ENCODE measurements around the gene EIF2B2. TPM values are rescaled to one million over a fixed set of nuclear protein-coding genes. Genes with fewer than 3 reads are reported as not detected.

EIF2B2 gene
- total RNA-seq, 2 experiments from 2014 or later, result 61.9 to 62.6 TPM

- CTCF ChIA-PET, result interaction anchor here (1.4 kb wide), 1 partner anchor 112 kb away, joined by 3 read pairs; no protein-coding TSS in a partner anchor
- H3K27ac Mint-ChIP-seq, result no peak overlapping the region
- intact Hi-C loops (cut with micrococcal nuclease), result no loop called here
- no peak overlapping the region for H3K4me3 Mint-ChIP-seq
- POLR2A ChIA-PET, result no interaction called here
- no peaks in the 10 kb centered on the region for H3K27me3 Mint-ChIP-seq
- no peak for DNase-seq
- no peaks in the 10 kb centered on the region for H3K4me1 Mint-ChIP-seq (ENCODE audit: low read depth)
- H3K9me3 Mint-ChIP-seq, result no peaks in the 10 kb centered on the region
- H3K36me3 Mint-ChIP-seq, result no peaks in the 10 kb centered on the region
Observed at GRCh38 chr14:74976264-74977113, 26.2 kb upstream of the EIF2B2 start.

GRCh38 chr14:74977164-74977900 lies 25.4 kb upstream of the EIF2B2 start:
- Mint-ChIP-seq H3K4me3 (no peak overlapping the region), H3K9me3 (no peaks in the 10 kb centered on the region), H3K36me3 (no peaks in the 10 kb centered on the region), H3K4me1 (ENCODE audit: low read depth) (no peaks in the 10 kb centered on the region), H3K27me3 (no peaks in the 10 kb centered on the region), H3K27ac (no peak overlapping the region)
- no peak for DNase-seq
- POLR2A ChIA-PET, result no interaction called here
- CTCF ChIA-PET, result no interaction called here
- intact Hi-C loops (cut with micrococcal nuclease), result no loop called here

- H3K27ac Mint-ChIP-seq, result no peak overlapping the region
- intact Hi-C loops (cut with micrococcal nuclease), result no loop called here
- CTCF ChIA-PET, result no interaction called here
- POLR2A ChIA-PET, result no interaction called here
- no peaks in the 10 kb centered on the region for H3K27me3 Mint-ChIP-seq
- H3K4me3 Mint-ChIP-seq, result no peak overlapping the region
- H3K9me3 Mint-ChIP-seq, result no peaks in the 10 kb centered on the region
- DNase-seq, result no peak
- H3K36me3 Mint-ChIP-seq, result no peaks in the 10 kb centered on the region
- no peaks in the 10 kb centered on the region for H3K4me1 Mint-ChIP-seq (ENCODE audit: low read depth)
Observed at GRCh38 chr14:74977901-74978385, 24.8 kb upstream of the EIF2B2 start.

GRCh38 chr14:74978416-74978947 lies 24.2 kb upstream of the EIF2B2 start:
- intact Hi-C loops (cut with micrococcal nuclease), result no loop called here
- CTCF ChIA-PET, result no interaction called here

GRCh38 chr14:74979029-74979428 lies 23.7 kb upstream of the EIF2B2 start:
- ChIA-PET CTCF (no interaction called here), POLR2A (no interaction called here)
- H3K36me3 Mint-ChIP-seq, result no peaks in the 10 kb centered on the region
- H3K27ac Mint-ChIP-seq, result no peak overlapping the region
- H3K9me3 Mint-ChIP-seq, result no peaks in the 10 kb centered on the region
- H3K4me1 Mint-ChIP-seq (ENCODE audit: low read depth), result no peaks in the 10 kb centered on the region
- H3K4me3 Mint-ChIP-seq, result no peak overlapping the region
- H3K27me3 Mint-ChIP-seq, result no peaks in the 10 kb centered on the region
- no peak for DNase-seq
- intact Hi-C loops (cut with micrococcal nuclease), result no loop called here

More at GRCh38 chr14:74978416-74978947, 24.2 kb upstream of the EIF2B2 start:
- Mint-ChIP-seq H3K9me3 (no peaks in the 10 kb centered on the region), H3K27me3 (no peaks in the 10 kb centered on the region), H3K4me3 (no peak overlapping the region), H3K36me3 (no peaks in the 10 kb centered on the region), H3K27ac (no peak overlapping the region), H3K4me1 (ENCODE audit: low read depth) (no peaks in the 10 kb centered on the region)
- DNase-seq, result no peak
- POLR2A ChIA-PET, result no interaction called here

GRCh38 chr14:74979442-74980397 lies 23.0 kb upstream of the EIF2B2 start:
- H3K9me3 Mint-ChIP-seq, result no peaks in the 10 kb centered on the region
- ChIA-PET POLR2A (no interaction called here), CTCF (no interaction called here)
- no peak overlapping the region for H3K4me3 Mint-ChIP-seq
- H3K36me3 Mint-ChIP-seq, result no peaks in the 10 kb centered on the region
- no peaks in the 10 kb centered on the region for H3K27me3 Mint-ChIP-seq
- no peaks in the 10 kb centered on the region for H3K4me1 Mint-ChIP-seq (ENCODE audit: low read depth)
- intact Hi-C loops (cut with micrococcal nuclease), result no loop called here
- no peak for DNase-seq
- H3K27ac Mint-ChIP-seq, result no peak overlapping the region

- no peak for DNase-seq
- ChIA-PET POLR2A (no interaction called here), CTCF (no interaction called here)
- Mint-ChIP-seq H3K36me3 (no peaks in the 10 kb centered on the region), H3K4me1 (ENCODE audit: low read depth) (no peaks in the 10 kb centered on the region), H3K27me3 (no peaks in the 10 kb centered on the region), H3K27ac (no peak overlapping the region), H3K9me3 (no peaks in the 10 kb centered on the region), H3K4me3 (no peak overlapping the region)
- intact Hi-C loops (cut with micrococcal nuclease), result no loop called here
Observed at GRCh38 chr14:74980398-74980730, 22.4 kb upstream of the EIF2B2 start.

GRCh38 chr14:74980731-74981461 lies 21.8 kb upstream of the EIF2B2 start:
- Mint-ChIP-seq H3K4me3 (no peak overlapping the region), H3K27me3 (no peaks in the 10 kb centered on the region), H3K27ac (no peak overlapping the region), H3K4me1 (ENCODE audit: low read depth) (no peaks in the 10 kb centered on the region), H3K9me3 (no peaks in the 10 kb centered on the region), H3K36me3 (no peaks in the 10 kb centered on the region)
- ChIA-PET CTCF (no interaction called here), POLR2A (no interaction called here)
- intact Hi-C loops (cut with micrococcal nuclease), result no loop called here
- DNase-seq, result no peak

GRCh38 chr14:74981462-74981782 lies 21.3 kb upstream of the EIF2B2 start:
- Mint-ChIP-seq H3K4me1 (ENCODE audit: low read depth) (no peaks in the 10 kb centered on the region), H3K4me3 (no peak overlapping the region), H3K9me3 (no peaks in the 10 kb centered on the region), H3K36me3 (no peaks in the 10 kb centered on the region), H3K27ac (no peak overlapping the region), H3K27me3 (no peaks in the 10 kb centered on the region)
- intact Hi-C loops (cut with micrococcal nuclease), result no loop called here
- ChIA-PET CTCF (no interaction called here), POLR2A (no interaction called here)
- no peak for DNase-seq

- CTCF ChIA-PET, result no interaction called here
- no peak overlapping the region for H3K4me3 Mint-ChIP-seq
- intact Hi-C loops (cut with micrococcal nuclease), result no loop called here
- no peaks in the 10 kb centered on the region for H3K4me1 Mint-ChIP-seq (ENCODE audit: low read depth)
- H3K27ac Mint-ChIP-seq, result no peak overlapping the region
- POLR2A ChIA-PET, result no interaction called here
- no peak for DNase-seq
- H3K9me3 Mint-ChIP-seq, result no peaks in the 10 kb centered on the region
- H3K27me3 Mint-ChIP-seq, result no peaks in the 10 kb centered on the region
- no peaks in the 10 kb centered on the region for H3K36me3 Mint-ChIP-seq
Observed at GRCh38 chr14:74981833-74982232, 20.9 kb upstream of the EIF2B2 start.

GRCh38 chr14:74982661-74983060 lies 20.1 kb upstream of the EIF2B2 start:
- ChIA-PET POLR2A (no interaction called here), CTCF (no interaction called here)
- Mint-ChIP-seq H3K36me3 (no peaks in the 10 kb centered on the region), H3K27me3 (no peaks in the 10 kb centered on the region), H3K9me3 (no peaks in the 10 kb centered on the region), H3K27ac (no peak overlapping the region), H3K4me3 (no peak overlapping the region), H3K4me1 (ENCODE audit: low read depth) (no peaks in the 10 kb centered on the region)
- DNase-seq, result no peak
- intact Hi-C loops (cut with micrococcal nuclease), result no loop called here

Measured in activated CD4-positive, alpha-beta memory T cell treated with anti-CD3 and anti-CD28 coated beads for 36 hours (primary cell).